Mesenteric fat pad (tissue), 1 donor: Measurements from ENCODE around the gene IL21R. TPM values are rescaled to one million over a fixed set of nuclear protein-coding genes. Genes with fewer than 3 reads are reported as not detected.
"Not testable (repeated sequence)": the region's sequence is repeated elsewhere in the genome, so short reads cannot be mapped to it uniquely, and the experiment has no call there.

Experiments used
- DNase-seq: peaks from one replicate; pipeline ENCODE4 v3.0.0-alpha.2; 2020; ENCODE audit warnings: low spot score
- total RNA-seq: library from RNA; stranded (reverse); fragmentation: NEBNext Ultra II Directional; extraction: Animal tissue kit (Norgen Biotek cat#: 25700); gene quantifications from one replicate; pipeline ENCODE4 v1.2.1, GENCODE V29; 2021
- donor health status: DM: yes; HTN: yes; CAD: no.

IL21R gene
- total RNA-seq, 1 donor from 2014 or later: 0.22 TPM

- DNase-seq: peak; percentile 83
Measured at GRCh38 chr16:27426423-27427408, 24.7 kb downstream of the IL21R start.

GRCh38 chr16:27427538-27427937 is 25.6 kb downstream of the IL21R start:
- DNase-seq: peak; percentile 51

- DNase-seq: peak; percentile 45
Measured at GRCh38 chr16:27428026-27428785, 26.2 kb downstream of the IL21R start.

GRCh38 chr16:27429330-27429871 is 27.4 kb downstream of the IL21R start:
- peak; percentile 51 for DNase-seq

GRCh38 chr16:27429981-27430441 is 28.0 kb downstream of the IL21R start:
- DNase-seq: peak; percentile 83

GRCh38 chr16:27430512-27430911 is 28.5 kb downstream of the IL21R start:
- DNase-seq: peak; percentile 55

- DNase-seq: peak; percentile 37
Measured at GRCh38 chr16:27430923-27431484, 29.0 kb downstream of the IL21R start.

GRCh38 chr16:27431773-27432532 is 30.0 kb downstream of the IL21R start:
- peak; percentile 57 for DNase-seq

GRCh38 chr16:27432558-27432957 is 30.6 kb downstream of the IL21R start:
- no peak for DNase-seq

- not testable (repeated sequence) for DNase-seq
Measured at GRCh38 chr16:27433191-27433590, 31.2 kb downstream of the IL21R start.

- no peak for DNase-seq
Measured at GRCh38 chr16:27433636-27434035, 31.7 kb downstream of the IL21R start.

GRCh38 chr16:27434141-27435051 is 32.4 kb downstream of the IL21R start:
- DNase-seq: peak; percentile 85

GRCh38 chr16:27435146-27435545 is 33.2 kb downstream of the IL21R start:
- peak; percentile 67 for DNase-seq

GRCh38 chr16:27436065-27436464 is 34.1 kb downstream of the IL21R start:
- peak; percentile 68 for DNase-seq

GRCh38 chr16:27436921-27437650 is 35.1 kb downstream of the IL21R start:
- DNase-seq: peak; percentile 74

- DNase-seq: peak; percentile 47
Measured at GRCh38 chr16:27437946-27438345, 36.0 kb downstream of the IL21R start.

- peak; percentile 69 for DNase-seq
Measured at GRCh38 chr16:27439271-27440018, 37.5 kb downstream of the IL21R start.

GRCh38 chr16:27441276-27441675 is 39.3 kb downstream of the IL21R start:
- peak; percentile 24 for DNase-seq
